SK-N-DZ (cell line): ENCODE measurements around the gene OSBPL9.
"Not testable (repeated sequence)": the region's sequence is repeated elsewhere in the genome, so short reads cannot be mapped to it uniquely, and the experiment has no call there.

ENCODE experiments used
- DNase-seq: peaks from one replicate; pipeline ENCODE4 v3.0.0-alpha.2; 2015; ENCODE audit warnings: low spot score
- small RNA-seq, 2 experiments: library from RNA; depleted of rRNA; stranded (forward); fragments of <200 nt; gene quantifications; one replicate each; pipeline ENCODE3, GENCODE V24; 2014

The OSBPL9 gene

DNA sequence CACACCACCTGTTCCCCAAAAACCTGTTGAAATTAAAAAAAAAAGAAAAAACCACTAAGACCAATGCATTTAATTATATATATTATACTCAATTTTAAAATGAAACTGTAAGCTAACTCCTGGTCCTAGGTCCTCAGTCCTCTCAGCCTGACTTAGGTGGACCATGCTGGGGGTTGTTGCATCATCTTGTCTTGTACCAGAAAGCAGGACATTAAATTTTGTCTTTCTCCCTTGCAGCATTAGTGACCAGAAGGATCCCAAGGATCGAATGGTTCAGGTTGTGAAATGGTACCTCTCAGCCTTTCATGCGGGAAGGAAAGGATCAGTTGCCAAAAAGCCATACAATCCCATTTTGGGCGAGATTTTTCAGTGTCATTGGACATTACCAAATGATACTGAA, 164.0 kb downstream of the OSBPL9 start:
- DNase-seq, result no peak

- DNase-seq, result no peak
Measured at GRCh38 chr1:51784997-51785421, 168.1 kb downstream of the OSBPL9 start.

DNA sequence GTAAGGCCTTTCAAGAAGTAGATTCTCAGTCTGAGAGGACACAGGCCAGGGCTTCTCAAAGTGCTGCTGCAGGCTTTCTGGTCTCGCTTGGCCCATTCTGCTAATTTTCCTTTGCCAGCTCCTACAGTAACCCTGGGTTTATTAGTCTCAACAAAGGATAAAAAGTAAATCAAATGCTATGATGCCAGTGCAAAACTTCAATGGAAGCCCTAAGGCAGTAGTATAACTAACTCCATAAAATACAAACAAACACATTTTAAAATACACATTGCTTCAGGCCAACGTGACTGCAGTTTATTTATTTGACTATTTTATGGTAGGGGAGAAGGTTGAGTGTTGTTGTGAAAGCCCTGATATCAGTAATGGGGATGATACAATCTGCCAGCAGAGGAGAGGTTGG, 172.0 kb downstream of the OSBPL9 start:
- no peak for DNase-seq

GRCh38 chr1:51789342-51789741, 172.4 kb downstream of the OSBPL9 start:
- no peak for DNase-seq

DNA sequence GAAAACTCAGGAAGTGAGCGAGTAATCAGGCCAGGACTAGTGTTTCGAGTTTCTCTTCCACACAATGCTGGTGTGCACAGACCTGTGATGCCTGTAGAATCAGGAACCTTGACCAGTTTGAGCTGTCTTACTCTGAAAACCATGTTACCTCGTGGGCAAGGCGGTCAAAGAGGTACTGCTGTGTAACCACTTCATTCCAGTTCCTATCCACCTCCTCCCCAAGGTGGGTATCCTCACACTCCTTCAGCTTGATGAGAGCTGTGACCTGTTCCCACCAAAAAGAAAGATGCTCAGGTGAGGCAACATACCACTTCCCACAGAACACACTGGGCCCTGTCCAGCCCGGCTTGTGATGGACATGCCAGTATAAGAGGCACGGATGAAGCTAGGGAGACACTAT, 173.5 kb downstream of the OSBPL9 start:
- no peak for DNase-seq

DNA sequence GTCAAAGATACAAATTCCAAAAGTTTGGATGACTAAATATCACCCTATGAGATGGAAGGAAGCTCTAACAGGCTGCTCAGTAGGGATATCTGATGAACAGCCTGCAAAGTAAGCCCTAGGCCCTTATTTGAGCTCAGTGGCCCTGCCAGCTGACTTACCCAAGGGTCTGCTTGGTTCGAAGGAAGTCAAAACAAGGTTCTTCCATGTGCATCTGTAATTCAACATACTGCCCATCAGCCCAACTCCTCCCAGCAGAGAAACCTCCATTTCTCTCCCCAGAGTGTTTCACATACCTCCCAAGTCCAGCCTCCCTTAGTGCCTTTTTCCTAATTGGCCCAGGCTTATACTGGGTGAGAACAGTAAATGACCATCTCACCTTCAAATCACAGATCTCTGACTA, 175.0 kb downstream of the OSBPL9 start:
- DNase-seq, result no peak

DNA sequence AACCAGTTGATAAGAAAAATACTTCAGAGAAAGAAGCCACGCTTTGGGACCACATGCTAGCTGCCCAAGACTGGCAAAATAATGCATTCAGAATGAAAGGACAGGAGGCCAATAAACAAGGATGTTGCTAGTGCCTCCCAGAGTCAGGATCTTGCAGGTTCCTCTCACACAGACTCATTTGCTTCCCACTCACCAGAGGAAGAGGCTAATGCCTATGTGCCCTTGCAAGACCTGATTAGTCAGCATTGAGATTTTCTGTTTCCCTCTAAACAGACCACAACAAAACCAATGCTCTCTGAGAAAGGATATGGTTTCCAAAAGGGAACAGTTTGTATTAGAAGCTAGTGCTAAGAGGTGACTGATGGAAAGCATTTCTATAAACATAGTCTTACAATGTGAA, 176.0 kb downstream of the OSBPL9 start:
- DNase-seq, result no peak

DNA sequence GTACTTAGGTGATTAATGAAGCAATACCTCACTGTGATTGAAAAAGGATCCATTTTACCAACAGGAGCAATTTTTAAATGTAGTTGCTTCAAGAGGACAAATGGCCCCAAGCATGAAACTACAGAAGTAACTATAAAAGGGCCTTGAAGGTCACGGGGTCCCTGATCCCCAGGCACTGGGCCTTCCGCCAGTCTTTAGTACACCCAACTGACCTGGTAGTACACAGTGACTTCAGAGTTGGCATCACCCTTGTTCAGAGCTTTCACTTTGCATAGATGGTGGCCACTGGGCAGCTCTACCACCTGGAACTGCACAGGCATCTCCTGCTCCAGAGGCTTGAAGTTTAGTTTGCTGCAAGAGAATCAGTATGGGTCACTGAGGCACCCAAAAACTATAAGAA, 177.4 kb downstream of the OSBPL9 start:
- DNase-seq, result no peak

GRCh38 chr1:51794868-51795267, 178.0 kb downstream of the OSBPL9 start:
- DNase-seq, result no peak

- DNase-seq, result no peak
Measured at GRCh38 chr1:51799372-51799771, 182.5 kb downstream of the OSBPL9 start.

GRCh38 chr1:51814513-51814912, 197.6 kb downstream of the OSBPL9 start:
- DNase-seq, result no peak

- DNase-seq, result no peak
Measured at GRCh38 chr1:51818487-51818886, 201.6 kb downstream of the OSBPL9 start.

- not testable (repeated sequence) for DNase-seq
Measured at GRCh38 chr1:51819021-51819420, 202.1 kb downstream of the OSBPL9 start.

- DNase-seq, result no peak
Measured at GRCh38 chr1:51819810-51820209, 202.9 kb downstream of the OSBPL9 start.

DNA sequence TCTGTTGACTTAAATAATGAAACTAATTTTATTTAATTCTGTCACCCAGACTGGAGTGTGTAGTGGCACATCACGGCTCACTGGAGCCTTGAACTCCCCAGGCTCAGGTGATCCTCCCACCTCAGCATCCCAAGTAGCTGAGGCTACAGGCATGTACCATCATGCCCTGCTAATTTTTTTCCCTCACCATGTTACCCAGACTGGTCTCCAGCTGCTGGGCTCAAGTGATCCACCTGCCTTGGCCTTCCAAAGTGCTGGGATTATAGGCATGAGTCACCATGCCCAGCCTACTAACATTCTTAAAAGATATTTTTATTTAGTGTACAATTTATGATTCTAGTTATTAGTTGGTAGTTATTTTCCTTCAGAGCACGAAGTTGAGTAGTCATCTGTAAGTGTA, 212.2 kb downstream of the OSBPL9 start:
- DNase-seq, result no peak

DNA sequence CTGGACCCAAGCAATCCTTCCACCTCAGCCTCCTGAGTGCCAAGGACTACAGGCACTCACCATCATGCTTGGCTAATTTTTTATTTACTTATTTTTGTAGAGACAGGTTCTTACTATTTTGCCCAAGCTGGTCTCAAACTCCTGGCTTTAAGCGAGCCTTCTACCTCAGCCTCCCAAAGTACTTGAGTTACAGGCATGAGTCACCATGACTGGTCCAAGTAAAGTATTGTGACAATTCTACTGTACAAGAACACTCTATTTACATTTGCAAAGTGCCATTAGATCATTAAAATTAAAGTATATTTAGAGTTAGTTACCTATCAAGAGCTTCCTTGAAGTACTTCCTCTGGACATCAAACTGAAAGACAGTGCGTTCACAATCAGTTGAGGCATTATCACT, 216.8 kb downstream of the OSBPL9 start:
- DNase-seq, result no peak

DNA sequence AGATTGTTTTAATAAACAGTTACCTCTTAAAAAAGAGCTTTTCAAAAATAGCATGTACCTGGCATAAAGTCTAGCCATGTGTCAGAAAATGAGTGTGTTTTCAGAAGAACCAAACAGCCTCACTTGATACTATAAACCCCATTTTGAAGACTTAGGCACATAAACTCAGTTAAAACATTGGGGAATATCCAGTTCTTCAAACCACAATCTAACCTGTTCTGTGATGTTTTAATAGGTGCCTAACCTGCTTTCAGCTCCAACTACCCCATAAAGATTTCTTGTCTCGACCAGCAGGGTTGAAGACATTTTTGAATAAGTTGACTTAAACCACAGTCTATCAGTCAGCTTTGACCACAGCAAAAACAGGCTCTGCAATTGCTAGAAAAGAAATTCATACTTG, 220.4 kb downstream of the OSBPL9 start:
- DNase-seq, result no peak

Small RNA genes lying within 50 kb of the gene (small RNA-seq; reads per million reads assigned to genes)
- gene AL050343.2 (0 reads per million in 2 experiments), gene RF00568 (0 reads per million in 2 experiments)
